Osteoblast (primary cell): ENCODE measurements around the gene PRR33. TPM values are rescaled to one million over a fixed set of nuclear protein-coding genes. Genes with fewer than 3 reads are reported as not detected.

Experiments used
- DNase-seq: peaks from one replicate; pipeline ENCODE4 v3.0.0; 2011; ENCODE audit warnings: low spot score, mixed read lengths; ENCODE audit not compliant: insufficient read length; ENCODE audit errors: missing footprints
- H2AFZ ChIP-seq: 2 replicates; pipeline ENCODE4 v1.6.0; 2011; ENCODE audit warnings: mild to moderate bottlenecking, low read length
- H3K27ac ChIP-seq: 2 replicates; pipeline ENCODE4 v1.5.1; 2011; ENCODE audit warnings: mild to moderate bottlenecking, low read depth, low read length, moderate library complexity
- H3K27me3 ChIP-seq: 2 replicates; pipeline ENCODE4 v1.6.0; 2012; ENCODE audit warnings: mild to moderate bottlenecking, control low read depth, inconsistent platforms, low read length, moderate library complexity; ENCODE audit not compliant: insufficient read depth
- H3K36me3 ChIP-seq: 2 replicates; pipeline ENCODE4 v1.5.1; 2011; ENCODE audit warnings: mild to moderate bottlenecking, low read length, control low read depth, moderate library complexity; ENCODE audit not compliant: insufficient read depth
- H3K4me1 ChIP-seq: 2 replicates; pipeline ENCODE4 v1.5.1; 2011; ENCODE audit warnings: mild to moderate bottlenecking, low read length, control low read depth, moderate library complexity; ENCODE audit not compliant: insufficient read depth
- H3K4me2 ChIP-seq: 2 replicates; pipeline ENCODE4 v1.6.0; 2011; ENCODE audit warnings: mild to moderate bottlenecking, low read length; ENCODE audit not compliant: insufficient read depth
- H3K4me3 ChIP-seq: fragments of 200-600 bp; sonication (generic); 3 replicates; pipeline ENCODE4 v1.5.1; 2012; ENCODE audit warnings: mild to moderate bottlenecking, low read length, inconsistent platforms; ENCODE audit not compliant: insufficient read depth
- H3K79me2 ChIP-seq: 2 replicates; pipeline ENCODE4 v1.6.0; 2012; ENCODE audit warnings: mild to moderate bottlenecking, low read length, control low read depth, inconsistent platforms; ENCODE audit not compliant: insufficient read depth
- H3K9me3 ChIP-seq: 2 replicates; pipeline ENCODE4 v1.5.1; 2011; ENCODE audit warnings: low read depth, low read length, control low read depth
- H4K20me1 ChIP-seq: 2 replicates; pipeline ENCODE4 v1.6.0; 2012; ENCODE audit warnings: mild to moderate bottlenecking, low read length, control low read depth; ENCODE audit not compliant: insufficient read depth
- CTCF ChIP-seq: IDR thresholded peaks from 2 replicates; pipeline ENCODE4 v1.5.1; 2011; ENCODE audit warnings: mild to moderate bottlenecking, low read depth, low read length, moderate library complexity; ENCODE audit errors: extremely low read depth
- total RNA-seq: library from RNA; depleted of rRNA; stranded (reverse); fragments of >200 nt; gene quantifications from 2 replicates; pipeline ENCODE4 v1.2.3, GENCODE V29; 2012

Gene PRR33
- total RNA-seq, 1 donor: not detected

- Histone ChIP-seq H3K27me3 (no peaks in the 10 kb centered on the region), H3K4me1 (peaks cover 7% of the 10 kb centered on the region), H2AFZ (no peak overlapping the region), H3K4me3 (no peak overlapping the region), H3K4me2 (no peak overlapping the region), H3K36me3 (no peaks in the 10 kb centered on the region), H3K79me2 (no peaks in the 10 kb centered on the region), H3K9me3 (no peaks in the 10 kb centered on the region), H4K20me1 (no peaks in the 10 kb centered on the region), H3K27ac (no peak overlapping the region)
- TF ChIP-seq CTCF: no peak
- DNase-seq: peak; percentile 73
Observed at GRCh38 chr11:1927026-1927847, 35.5 kb upstream of the PRR33 start.

DNA sequence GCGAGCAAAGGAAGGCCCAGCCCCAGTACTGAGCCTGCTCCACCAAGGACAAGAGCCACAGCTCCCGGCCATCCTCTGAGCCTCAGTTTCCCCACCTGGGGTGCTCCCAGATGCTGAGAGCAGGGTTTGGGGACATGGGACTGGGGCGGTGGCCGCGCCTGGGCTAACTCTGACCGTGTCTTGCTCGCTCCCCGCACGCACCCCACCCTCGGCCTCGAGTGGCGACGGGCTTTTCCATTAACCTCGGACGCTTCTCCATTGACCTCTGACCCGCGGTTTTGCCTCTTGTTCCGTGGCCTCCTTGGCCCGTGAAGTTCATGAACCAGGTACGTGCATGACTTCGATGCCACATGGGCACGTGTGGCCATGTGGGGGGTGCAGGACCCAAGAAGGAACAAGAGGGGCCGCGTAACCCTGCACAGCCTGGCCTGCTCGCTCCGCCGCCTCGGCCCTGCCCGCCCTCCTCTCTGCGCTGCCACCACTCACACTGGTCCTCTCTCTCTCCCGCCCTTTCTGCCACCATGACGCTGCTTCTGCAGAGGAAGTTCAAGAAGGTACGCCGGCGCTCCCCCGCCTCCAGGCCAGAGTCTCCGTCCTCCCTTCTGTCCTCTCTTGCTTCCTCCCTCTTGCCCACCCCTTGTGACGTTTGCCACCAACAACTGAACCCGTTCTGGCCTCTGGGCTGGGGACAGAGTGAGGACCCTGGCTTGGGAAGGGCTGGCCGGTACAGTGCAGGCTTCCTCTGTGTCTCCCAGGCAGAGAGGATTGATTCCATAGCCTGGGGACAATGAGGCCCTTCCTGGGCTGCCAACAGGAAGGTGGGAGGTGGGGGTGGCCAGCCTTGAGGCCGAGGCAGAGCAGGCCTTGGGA, 34.7 kb upstream of the PRR33 start:
- Histone ChIP-seq H3K27ac (no peak overlapping the region), H3K4me1 (peaks cover 6% of the 10 kb centered on the region)

DNA sequence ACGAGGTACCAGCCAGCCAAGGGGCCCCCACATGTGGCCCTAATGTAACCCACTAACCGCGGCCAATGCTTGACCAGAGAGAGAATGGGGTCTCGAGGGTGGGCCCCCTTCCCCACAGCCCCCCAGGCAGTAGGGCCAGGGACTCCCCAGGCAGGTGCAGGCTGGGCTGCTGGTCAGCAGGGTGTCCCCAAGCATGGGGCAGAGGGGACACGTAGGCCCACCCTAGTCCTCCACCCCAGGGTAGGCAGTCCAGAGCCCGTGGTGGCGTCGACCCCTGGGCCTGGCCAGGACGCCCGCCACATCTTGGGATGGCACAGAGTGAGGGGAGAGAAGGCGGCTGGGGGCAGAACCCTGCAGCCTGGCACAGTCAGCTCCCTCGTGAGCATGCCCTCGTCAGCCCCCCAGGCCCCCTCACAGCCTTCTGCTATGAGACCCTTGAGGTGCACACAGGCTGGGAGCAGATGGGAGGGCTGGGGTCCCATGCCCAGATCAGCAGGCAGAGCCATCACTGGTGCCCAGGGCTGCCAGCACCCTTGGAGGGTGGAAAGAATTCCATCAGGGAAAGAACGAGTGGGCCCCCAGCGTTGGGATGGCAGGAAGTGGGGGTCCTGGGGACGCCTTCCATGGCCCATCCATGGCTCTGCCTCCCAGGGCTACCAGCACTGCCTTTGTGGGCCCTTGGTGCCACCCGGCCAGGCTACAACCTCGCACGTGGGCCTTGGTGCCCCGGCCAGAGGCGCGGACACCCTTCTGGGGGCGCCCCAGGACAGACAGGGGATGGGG, 33.9 kb upstream of the PRR33 start:
- Histone ChIP-seq H4K20me1 (no peaks in the 10 kb centered on the region), H3K27me3 (no peaks in the 10 kb centered on the region), H3K4me3 (no peak overlapping the region), H3K27ac (no peak overlapping the region), H3K36me3 (no peaks in the 10 kb centered on the region), H3K4me1 (peaks cover 4% of the 10 kb centered on the region), H3K4me2 (no peak overlapping the region), H3K79me2 (no peaks in the 10 kb centered on the region), H2AFZ (no peak overlapping the region), H3K9me3 (no peaks in the 10 kb centered on the region)
- peak; percentile 75 for DNase-seq
- TF ChIP-seq CTCF: no peak

More for the DNA sequence above, 34.7 kb upstream of the PRR33 start:
- H3K79me2 ChIP-seq: no peaks in the 10 kb centered on the region
- peak; percentile 63 for DNase-seq
- no peak overlapping the region for H3K4me2 ChIP-seq
- no peaks in the 10 kb centered on the region for H3K27me3 ChIP-seq
- H3K36me3 ChIP-seq: no peaks in the 10 kb centered on the region
- TF ChIP-seq CTCF: no peak
- no peaks in the 10 kb centered on the region for H4K20me1 ChIP-seq
- no peak overlapping the region for H2AFZ ChIP-seq
- no peak overlapping the region for H3K4me3 ChIP-seq
- H3K9me3 ChIP-seq: no peaks in the 10 kb centered on the region
